ENCODE data around the gene SKIC3.

Gene SKIC3

GRCh38 chr5:95530416-95530815 lies 24.4 kb downstream of the SKIC3 start:
- no peak for DNase-seq

GRCh38 chr5:95528565-95528964 lies 26.2 kb downstream of the SKIC3 start:
- DNase-seq, result no peak

- no peak for DNase-seq
These were observed 27.9 kb downstream of the SKIC3 start for GRCh38 chr5:95526871-95527270.

GRCh38 chr5:95524423-95524822 lies 30.4 kb downstream of the SKIC3 start:
- no peak for DNase-seq

GRCh38 chr5:95520206-95520605 lies 34.6 kb downstream of the SKIC3 start:
- DNase-seq, result no peak

- DNase-seq, result no peak
These were observed 35.1 kb downstream of the SKIC3 start for GRCh38 chr5:95519681-95520080.

- DNase-seq, result no peak
These were observed 35.6 kb downstream of the SKIC3 start for GRCh38 chr5:95519151-95519550.

GRCh38 chr5:95518417-95518816 lies 36.4 kb downstream of the SKIC3 start:
- DNase-seq, result no peak

- no peak for DNase-seq
These were observed 43.2 kb downstream of the SKIC3 start for GRCh38 chr5:95511606-95512005.

GRCh38 chr5:95508550-95508949 lies 46.2 kb downstream of the SKIC3 start:
- no peak for DNase-seq
